Sciatic nerve (tissue), 2 donors: ENCODE data around the gene GLDN. TPM values are rescaled to one million over a fixed set of nuclear protein-coding genes. Genes with fewer than 3 reads are reported as not detected.
"Not testable (repeated sequence)": the region's sequence is repeated elsewhere in the genome, so short reads cannot be mapped to it uniquely, and the experiment has no call there.

ENCODE experiments used
- ATAC-seq: fragments of 200-7000 bp; cut with Tn5 transposase; one replicate; pipeline ENCODE4 v1.9.1; 2020; ENCODE audit warnings: mild to moderate bottlenecking, moderate library complexity
- DNase-seq: peaks from one replicate; pipeline ENCODE4 v3.0.0-alpha.2; 2020; ENCODE audit warnings: low spot score
- intact Hi-C: fragments of 100-400 bp; cut with DNase I; formaldehyde crosslinking; loops from one replicate; pipeline ENCODE4 v1.14.2; 2022
- total RNA-seq: library from RNA; stranded (reverse); fragmentation: NEBNext Ultra II Directional; extraction: Animal tissue kit (Norgen Biotek cat#: 25700); gene quantifications from one replicate; pipeline ENCODE4 v1.2.1, GENCODE V29; 2021
- donor health status: DM: no; HTN: no; CAD: no.
- donor health status: DM: no; HTN: no; CAD: no.

Gene GLDN
- total RNA-seq, 1 donor from 2014 or later, result 94.5 TPM

DNA sequence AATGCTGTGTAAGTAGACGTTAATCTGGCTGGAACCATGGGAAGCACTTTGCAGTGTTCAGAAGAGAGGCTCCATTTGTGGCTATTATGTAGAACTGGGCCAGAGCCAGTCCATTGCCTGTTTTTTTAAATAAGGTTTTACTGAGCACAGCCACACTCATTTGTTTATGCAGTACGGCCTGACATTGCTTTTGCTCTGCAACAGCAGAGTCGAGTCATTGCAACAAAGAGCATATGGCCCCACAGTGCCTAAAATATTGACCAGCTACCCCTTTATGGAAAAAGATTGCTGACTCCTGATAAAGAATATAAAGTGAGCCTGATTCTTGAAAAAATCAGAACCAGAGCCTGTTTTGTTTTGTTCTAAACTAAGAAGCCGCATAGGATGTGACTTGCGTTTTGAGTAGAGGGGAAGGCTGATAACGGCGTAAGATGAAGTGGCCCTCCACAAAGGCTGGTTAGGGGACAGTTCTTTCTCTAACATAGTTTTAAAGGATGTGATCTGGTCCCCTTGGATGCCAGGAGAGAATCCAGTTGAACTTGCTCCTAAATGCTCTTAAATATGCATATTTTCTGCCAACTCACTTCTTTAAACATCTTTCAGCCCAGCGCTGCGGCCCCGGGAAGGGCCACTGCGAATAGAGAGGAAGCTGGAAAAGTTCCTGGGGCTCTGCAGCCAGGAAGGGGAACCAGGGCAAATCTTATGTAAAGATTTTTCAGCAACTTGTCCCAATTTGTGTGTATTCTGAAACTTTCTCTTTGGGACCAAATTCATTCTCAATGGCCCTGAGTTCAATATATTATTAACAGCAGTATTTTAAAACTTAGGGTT lies 64.5 kb downstream of the GLDN start:
- DNase-seq (no peak), ATAC-seq (no peak)
- intact Hi-C loops, result no loop called here

DNA sequence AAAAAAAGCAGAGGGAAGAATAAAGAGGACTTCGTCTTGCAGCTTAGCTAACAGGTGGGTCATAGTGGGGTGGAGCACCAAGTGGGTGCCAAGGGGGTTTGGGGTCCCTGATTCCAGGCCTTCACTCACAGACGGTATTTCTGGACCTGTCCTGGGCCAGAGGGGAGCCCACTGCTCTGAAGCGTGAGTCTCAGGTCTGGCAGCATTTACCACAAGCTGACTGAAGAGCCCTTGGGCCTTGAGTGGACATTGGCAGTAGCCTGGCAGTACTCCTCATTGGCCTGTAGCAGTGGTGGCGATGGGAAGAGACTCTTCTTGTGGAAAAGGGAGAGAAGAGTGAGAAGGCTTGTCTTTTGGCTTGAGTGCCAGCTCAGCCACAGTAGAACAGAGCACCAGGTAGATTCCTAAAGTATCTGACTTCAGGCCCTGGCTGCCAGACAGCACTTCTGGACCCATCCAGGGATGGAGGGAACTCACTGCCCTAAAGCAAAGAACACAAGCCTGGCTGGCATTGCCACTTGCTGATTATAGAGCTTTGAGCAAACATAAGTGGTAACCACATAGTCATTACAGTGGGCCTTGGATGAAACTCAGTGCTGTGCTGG lies 72.9 kb downstream of the GLDN start:
- DNase-seq (no peak), ATAC-seq (no peak)
- intact Hi-C loops, result no loop called here

DNA sequence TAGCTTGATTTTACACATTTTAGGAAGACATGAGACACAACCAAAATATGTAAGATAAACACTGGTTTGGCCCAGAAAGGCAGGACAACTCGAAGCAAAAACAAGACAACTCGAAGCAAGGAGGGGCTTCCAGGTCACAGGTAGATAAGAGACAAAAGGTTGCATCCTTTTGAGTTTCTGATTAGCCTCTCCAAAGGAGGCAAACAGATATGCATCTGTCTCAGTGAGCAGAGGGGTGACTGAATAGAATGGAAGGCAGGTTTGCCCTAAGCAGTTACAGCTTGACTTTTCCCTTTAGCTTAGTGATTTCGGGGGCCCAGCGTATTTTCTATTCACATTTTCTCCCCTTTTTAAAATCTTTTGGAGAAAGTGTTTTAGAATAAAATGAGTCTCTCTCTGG lies 74.7 kb downstream of the GLDN start:
- DNase-seq (no peak), ATAC-seq (no peak)
- intact Hi-C loops, result no loop called here

GRCh38 chr15:51423040-51423439 lies 81.6 kb downstream of the GLDN start:
- ATAC-seq, DNase-seq, intact Hi-C loops: not testable (repeated sequence)

DNA sequence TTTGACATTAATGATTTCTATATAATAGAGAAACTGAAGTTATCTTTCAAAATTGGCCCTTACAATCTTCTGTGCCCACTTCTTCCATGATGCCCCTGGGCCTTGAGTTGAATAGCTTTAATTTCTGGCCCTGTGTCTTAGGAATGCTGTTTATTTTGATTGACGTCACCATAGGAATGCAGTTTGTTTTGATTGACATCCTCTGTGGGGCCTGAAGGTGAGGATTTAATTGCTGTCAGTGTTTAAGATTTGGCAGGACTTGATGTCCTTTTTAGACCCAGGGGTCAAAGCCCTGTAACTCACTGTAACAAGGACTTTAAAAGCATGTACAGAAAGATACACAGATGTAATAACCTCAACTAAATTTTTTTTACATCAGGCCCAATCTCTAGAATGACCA lies 83.3 kb downstream of the GLDN start:
- intact Hi-C loops, result no loop called here
- ATAC-seq (no peak), DNase-seq (no peak)

GRCh38 chr15:51425517-51426040 lies 84.1 kb downstream of the GLDN start:
- DNase-seq (no peak), ATAC-seq (no peak)
- intact Hi-C loops, result no loop called here

DNA sequence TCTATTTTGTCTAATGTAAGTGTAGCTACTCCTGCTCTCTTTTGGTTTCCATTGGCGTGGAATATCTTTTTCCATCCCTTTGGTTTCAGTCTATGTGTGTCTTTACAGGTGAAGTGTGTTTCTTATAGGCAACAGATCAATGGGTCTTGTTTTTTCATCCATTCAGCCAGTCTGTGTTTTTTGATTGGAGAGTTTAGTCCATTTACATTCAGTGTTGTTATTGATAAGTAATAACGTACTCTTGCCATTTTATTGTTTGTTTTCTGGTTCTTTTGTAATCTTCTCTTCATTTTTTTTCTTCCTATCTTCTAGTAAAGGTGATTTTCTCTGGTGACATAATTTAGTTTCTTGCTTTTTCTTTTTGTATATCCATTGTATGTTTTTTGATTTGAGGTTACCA lies 97.1 kb downstream of the GLDN start:
- no peak for ATAC-seq
- intact Hi-C loops, result no loop called here
- no peak for DNase-seq

- DNase-seq (no peak), ATAC-seq (no peak)
- intact Hi-C loops, result no loop called here
Observed at GRCh38 chr15:51443282-51443914, 101.9 kb downstream of the GLDN start.

DNA sequence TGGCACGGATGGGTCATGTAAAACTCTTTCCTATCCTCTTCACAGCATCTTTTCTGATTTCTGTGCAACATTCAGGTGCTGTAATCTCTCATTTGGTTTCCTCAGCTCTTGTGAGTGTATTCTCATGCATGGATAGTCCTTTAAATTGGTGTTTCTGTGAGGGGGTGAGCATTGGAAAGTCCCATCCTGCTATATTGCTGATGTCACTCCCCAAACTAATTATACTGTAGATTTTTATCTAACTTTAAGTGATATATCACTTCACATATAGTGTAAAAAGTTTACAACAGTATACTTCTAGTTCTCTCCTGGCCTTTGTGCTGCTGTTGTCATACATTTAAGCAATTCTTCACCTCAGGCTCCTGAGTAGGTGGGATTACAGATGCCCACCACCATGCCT lies 102.7 kb downstream of the GLDN start:
- DNase-seq (no peak), ATAC-seq (no peak)
- intact Hi-C loops, result no loop called here

GRCh38 chr15:51444807-51445206 lies 103.4 kb downstream of the GLDN start:
- ATAC-seq, result no peak
- intact Hi-C loops, result no loop called here

GRCh38 chr15:51446029-51446744 lies 104.7 kb downstream of the GLDN start:
- DNase-seq, intact Hi-C loops, ATAC-seq: not testable (repeated sequence)

More at GRCh38 chr15:51444807-51445206, 103.4 kb downstream of the GLDN start:
- DNase-seq, result no peak

DNA sequence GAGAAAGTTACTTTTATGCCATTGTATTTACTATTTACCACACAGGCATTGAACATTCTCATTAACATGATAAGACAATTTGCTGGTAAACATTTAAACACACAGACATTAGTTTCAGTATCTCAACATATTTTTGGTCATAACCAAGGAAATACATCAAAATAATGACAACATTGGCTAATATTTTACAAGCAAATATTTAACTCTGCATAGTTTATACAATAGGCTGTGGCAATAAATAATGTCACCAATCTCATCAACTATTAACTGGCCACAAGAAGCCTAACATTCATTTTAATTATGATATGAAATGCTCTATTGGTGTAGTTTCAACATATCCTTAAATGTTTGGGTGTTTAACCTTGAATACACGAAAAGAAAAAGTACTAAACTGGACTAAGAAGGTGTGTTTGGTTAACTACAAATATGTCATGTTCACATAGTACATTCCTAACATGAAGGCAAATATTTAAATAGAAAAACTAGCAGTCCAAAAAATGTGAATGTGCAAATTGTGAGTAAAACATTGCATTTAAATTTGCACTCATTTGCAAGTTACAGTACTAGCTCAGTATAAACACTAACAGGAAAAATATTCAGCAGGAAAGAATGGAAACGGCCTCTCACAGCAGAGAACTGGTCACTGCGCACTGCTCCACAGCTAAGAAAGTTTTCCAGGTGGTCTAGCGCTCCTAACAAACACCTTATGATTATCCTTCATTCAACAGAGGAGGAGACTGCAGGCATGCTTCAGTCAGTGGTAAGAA lies 106.6 kb downstream of the GLDN start:
- DNase-seq (no peak), ATAC-seq (no peak)
- intact Hi-C loops, result no loop called here

DNA sequence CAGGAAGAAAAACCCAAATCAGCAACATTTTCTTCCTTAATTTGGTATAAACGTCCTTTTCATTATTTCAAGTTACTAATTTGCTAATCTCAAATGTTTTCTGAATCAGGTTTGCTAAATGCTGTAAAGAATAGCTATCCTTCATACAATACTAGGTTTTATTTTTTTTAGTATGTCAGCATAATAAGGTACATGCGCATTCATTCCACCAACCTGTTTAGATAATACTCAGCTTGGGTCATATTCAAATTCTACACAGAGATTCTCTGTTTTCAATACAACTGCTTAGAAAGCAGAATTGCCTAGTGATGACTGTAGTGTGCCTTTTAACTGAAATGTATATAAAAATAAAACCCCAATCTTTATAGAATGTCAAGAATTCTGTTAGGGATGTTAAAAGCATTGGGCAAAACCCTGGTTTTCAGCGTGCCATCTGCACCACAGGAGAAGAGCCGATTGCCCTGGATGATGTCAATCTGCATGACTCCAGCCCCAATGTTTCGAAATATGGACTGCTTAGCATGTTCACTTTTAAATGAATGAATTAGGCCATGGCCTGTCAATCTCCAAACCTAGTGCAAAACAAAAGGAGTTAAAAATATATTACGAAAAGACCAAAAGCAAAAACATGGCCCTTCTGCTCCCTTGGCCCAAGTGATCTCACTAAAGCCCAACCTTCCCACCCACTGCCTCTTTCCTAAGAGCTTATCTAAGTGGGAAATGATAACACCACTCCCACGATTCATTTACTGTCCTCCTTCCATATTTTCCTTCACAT lies 107.4 kb downstream of the GLDN start:
- intact Hi-C loops, result no loop called here
- DNase-seq, result no peak
- ATAC-seq, result no peak

- intact Hi-C loops, result no loop called here
- DNase-seq (no peak), ATAC-seq (no peak)
Observed at GRCh38 chr15:51450001-51450400, 108.5 kb downstream of the GLDN start.
